HL-60/S4 treated with phorbol 12-myristate 13-acetate at 8.2 ng/mL for 4 days and 3 days (cell line): ENCODE data around the gene RILP.
"Not testable (repeated sequence)": the region's sequence is repeated elsewhere in the genome, so short reads cannot be mapped to it uniquely, and the experiment has no call there.

Source experiments
- in situ Hi-C: fragments of 300-500 bp; cut with MboI; formaldehyde crosslinking; loops from 2 replicates; pipeline ENCODE4 v1.15.0; 2022; ENCODE audit warnings: low sequenced_read_pairs

RILP gene

GRCh38 chr17:1649844-1650501 is at the start of gene RILP:
RILP (minus strand) TSS chr17:1649866; CDS start chr17:1649804, 62 bp downstream.
- in situ Hi-C loops, result loop anchor here (10.0 kb wide), 1 partner anchor 75 kb away; no protein-coding TSS in a partner anchor

- in situ Hi-C loops, result no loop called here
Measured at GRCh38 chr17:1697681-1698080, 48.0 kb upstream of the RILP start.

- in situ Hi-C loops, result no loop called here
Measured at GRCh38 chr17:1695365-1695764, 45.7 kb upstream of the RILP start.

GRCh38 chr17:1693339-1693738 is 43.7 kb upstream of the RILP start:
- in situ Hi-C loops, result no loop called here

- in situ Hi-C loops, result no loop called here
Measured at GRCh38 chr17:1690544-1691221, 41.0 kb upstream of the RILP start.

GRCh38 chr17:1688405-1688804 is 38.7 kb upstream of the RILP start:
- in situ Hi-C loops, result not testable (repeated sequence)

- in situ Hi-C loops, result no loop called here
Measured at GRCh38 chr17:1686086-1686485, 36.4 kb upstream of the RILP start.

- in situ Hi-C loops, result no loop called here
Measured at GRCh38 chr17:1684378-1685189, 34.9 kb upstream of the RILP start, which contains the start of gene PRPF8. PRPF8 (minus strand) TSS chr17:1684867; CDS start chr17:1684571, 296 bp downstream.

- in situ Hi-C loops, result no loop called here
Measured at GRCh38 chr17:1683459-1683858, 33.8 kb upstream of the RILP start.

- in situ Hi-C loops, result no loop called here
Measured at GRCh38 chr17:1676401-1676800, 26.7 kb upstream of the RILP start.

- in situ Hi-C loops, result no loop called here
Measured at GRCh38 chr17:1673041-1673785, 23.5 kb upstream of the RILP start.

GRCh38 chr17:1663934-1664333 is 14.3 kb upstream of the RILP start:
- in situ Hi-C loops, result not testable (repeated sequence)

GRCh38 chr17:1661045-1661444 is 11.4 kb upstream of the RILP start:
- in situ Hi-C loops, result no loop called here

GRCh38 chr17:1658100-1658499 is 8.4 kb upstream of the RILP start:
- in situ Hi-C loops, result no loop called here

- in situ Hi-C loops, result no loop called here
Measured at GRCh38 chr17:1653735-1654134, 4.1 kb upstream of the RILP start.

GRCh38 chr17:1652794-1653193 is 3.1 kb upstream of the RILP start:
- in situ Hi-C loops, result not testable (repeated sequence)

- in situ Hi-C loops, result no loop called here
Measured at GRCh38 chr17:1651559-1651844, 1.8 kb upstream of the RILP start.

- in situ Hi-C loops, result no loop called here
Measured at GRCh38 chr17:1650731-1651558, 1.3 kb upstream of the RILP start.

- in situ Hi-C loops, result loop anchor here (10.0 kb wide), 1 partner anchor 74 kb away; no protein-coding TSS in a partner anchor
Measured at GRCh38 chr17:1648963-1649843, 463 bp downstream of the RILP start.
